Measurements from ENCODE around the gene GART. TPM values are rescaled to one million over a fixed set of nuclear protein-coding genes. Genes with fewer than 3 reads are reported as not detected.
A peak's percentile ranks its signal among the peaks of the same experiment; 100 is the strongest.

Gene GART
- total RNA-seq, 1 experiment from 2014 or later: 142 TPM

DNA sequence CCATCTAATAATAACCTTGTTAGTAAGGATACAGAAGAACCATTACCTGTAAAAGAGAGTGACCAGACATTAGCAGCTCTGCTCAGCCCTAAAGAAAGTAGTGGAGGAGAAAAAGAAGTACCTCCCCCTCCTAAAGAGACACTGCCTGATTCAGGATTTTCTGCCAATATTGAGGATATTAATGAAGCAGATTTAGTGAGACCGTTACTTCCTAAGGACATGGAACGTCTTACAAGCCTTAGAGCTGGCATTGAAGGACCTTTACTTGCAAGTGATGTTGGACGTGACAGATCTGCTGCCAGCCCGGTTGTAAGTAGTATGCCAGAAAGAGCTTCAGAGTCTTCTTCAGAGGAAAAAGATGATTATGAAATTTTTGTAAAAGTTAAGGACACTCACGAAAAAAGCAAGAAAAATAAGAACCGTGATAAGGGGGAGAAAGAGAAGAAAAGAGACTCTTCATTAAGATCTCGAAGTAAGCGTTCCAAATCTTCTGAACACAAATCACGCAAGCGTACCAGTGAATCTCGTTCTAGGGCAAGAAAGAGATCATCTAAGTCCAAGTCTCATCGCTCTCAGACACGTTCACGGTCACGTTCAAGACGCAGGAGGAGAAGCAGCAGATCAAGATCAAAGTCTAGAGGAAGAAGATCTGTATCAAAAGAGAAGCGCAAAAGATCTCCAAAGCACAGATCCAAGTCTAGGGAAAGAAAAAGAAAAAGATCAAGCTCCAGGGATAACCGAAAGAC is 12.5 kb upstream of the GART start:
- DNase-seq (no peak), ATAC-seq (no peak)
- Histone ChIP-seq H3K27ac (ENCODE audit: low read length) (no peak overlapping the region), H3K4me1 (ENCODE audit: insufficient read depth, low read length) (no peaks in the 10 kb centered on the region), H3K4me3 (ENCODE audit: low read length) (no peak overlapping the region), H3K9ac (ENCODE audit: low read length) (no peak overlapping the region), H3K4me2 (ENCODE audit: low read length) (no peak overlapping the region), H3K9me3 (ENCODE audit: low read length) (no peaks in the 10 kb centered on the region), H3K9me2 (replicated peaks; ENCODE audit: low read length) (no peaks in the 10 kb centered on the region), H3F3A (ENCODE audit: low read length, unreplicated experiment) (no peaks in the 10 kb centered on the region), H2AFZ (ENCODE audit: low read length) (no peak overlapping the region), H3K36me3 (ENCODE audit: low read depth, low read length) (peaks cover 91% of the 10 kb centered on the region), H4K20me1 (ENCODE audit: low read length) (peaks cover 93% of the 10 kb centered on the region), H3K79me2 (ENCODE audit: low read length) (peaks cover 99% of the 10 kb centered on the region), H3K27me3 (ENCODE audit: low read length) (no peaks in the 10 kb centered on the region)
- POLR2A ChIA-PET (ENCODE audit: unreplicated experiment): no interaction called here
- intact Hi-C loops (cut with micrococcal nuclease): no loop called here
- CTCF ChIA-PET: no interaction called here
- TF ChIP-seq EZH2phosphoT487 (IDR thresholded peaks at IDR 0.05; ENCODE audit: borderline replicate concordance, low read length) (no peak), EZH2 (IDR thresholded peaks at IDR 0.05; ENCODE audit: low read length, unreplicated experiment) (no peak)
- TF ChIP-seq, protein P1, sequence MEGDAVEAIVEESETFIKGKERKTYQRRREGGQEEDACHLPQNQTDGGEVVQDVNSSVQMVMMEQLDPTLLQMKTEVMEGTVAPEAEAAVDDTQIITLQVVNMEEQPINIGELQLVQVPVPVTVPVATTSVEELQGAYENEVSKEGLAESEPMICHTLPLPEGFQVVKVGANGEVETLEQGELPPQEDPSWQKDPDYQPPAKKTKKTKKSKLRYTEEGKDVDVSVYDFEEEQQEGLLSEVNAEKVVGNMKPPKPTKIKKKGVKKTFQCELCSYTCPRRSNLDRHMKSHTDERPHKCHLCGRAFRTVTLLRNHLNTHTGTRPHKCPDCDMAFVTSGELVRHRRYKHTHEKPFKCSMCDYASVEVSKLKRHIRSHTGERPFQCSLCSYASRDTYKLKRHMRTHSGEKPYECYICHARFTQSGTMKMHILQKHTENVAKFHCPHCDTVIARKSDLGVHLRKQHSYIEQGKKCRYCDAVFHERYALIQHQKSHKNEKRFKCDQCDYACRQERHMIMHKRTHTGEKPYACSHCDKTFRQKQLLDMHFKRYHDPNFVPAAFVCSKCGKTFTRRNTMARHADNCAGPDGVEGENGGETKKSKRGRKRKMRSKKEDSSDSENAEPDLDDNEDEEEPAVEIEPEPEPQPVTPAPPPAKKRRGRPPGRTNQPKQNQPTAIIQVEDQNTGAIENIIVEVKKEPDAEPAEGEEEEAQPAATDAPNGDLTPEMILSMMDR (conservative IDR thresholded peaks at IDR 0.05; ENCODE audit: low read depth, low read length): no peak
- BruUV-seq (replicated peaks): TSS peak; percentile 9

DNA sequence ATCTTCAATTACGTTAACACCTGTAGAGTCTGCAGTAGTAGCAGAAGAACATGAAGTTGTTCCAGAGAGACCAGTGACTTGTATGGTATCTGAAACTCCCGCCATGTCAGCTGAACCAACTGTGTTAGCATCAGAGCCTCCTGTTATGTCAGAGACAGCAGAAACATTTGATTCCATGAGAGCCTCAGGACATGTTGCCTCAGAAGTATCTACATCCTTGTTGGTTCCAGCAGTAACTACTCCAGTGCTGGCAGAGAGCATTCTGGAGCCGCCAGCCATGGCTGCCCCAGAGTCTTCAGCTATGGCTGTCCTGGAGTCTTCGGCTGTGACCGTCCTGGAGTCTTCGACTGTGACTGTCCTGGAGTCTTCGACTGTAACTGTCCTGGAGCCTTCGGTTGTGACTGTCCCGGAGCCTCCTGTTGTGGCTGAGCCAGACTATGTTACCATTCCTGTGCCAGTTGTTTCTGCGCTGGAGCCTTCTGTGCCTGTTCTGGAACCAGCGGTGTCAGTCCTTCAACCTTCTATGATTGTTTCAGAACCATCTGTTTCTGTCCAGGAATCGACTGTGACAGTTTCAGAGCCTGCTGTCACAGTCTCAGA is 11.2 kb upstream of the GART start:
- Histone ChIP-seq H3K9me2 (replicated peaks; ENCODE audit: low read length) (no peaks in the 10 kb centered on the region), H3K4me3 (ENCODE audit: low read length) (no peak overlapping the region), H3K4me2 (ENCODE audit: low read length) (no peak overlapping the region), H2AFZ (ENCODE audit: low read length) (no peak overlapping the region), H3F3A (ENCODE audit: low read length, unreplicated experiment) (no peaks in the 10 kb centered on the region), H3K36me3 (ENCODE audit: low read depth, low read length) (peaks cover 90% of the 10 kb centered on the region), H3K4me1 (ENCODE audit: insufficient read depth, low read length) (no peaks in the 10 kb centered on the region), H3K27ac (ENCODE audit: low read length) (no peak overlapping the region), H4K20me1 (ENCODE audit: low read length) (peaks cover 95% of the 10 kb centered on the region), H3K9ac (ENCODE audit: low read length) (no peak overlapping the region), H3K79me2 (ENCODE audit: low read length) (peaks cover 99% of the 10 kb centered on the region), H3K9me3 (ENCODE audit: low read length) (no peaks in the 10 kb centered on the region), H3K27me3 (ENCODE audit: low read length) (no peaks in the 10 kb centered on the region)
- intact Hi-C loops (cut with micrococcal nuclease): no loop called here
- no TSS peak for BruUV-seq (replicated peaks)
- CTCF ChIA-PET: no interaction called here
- TF ChIP-seq, protein P1 (conservative IDR thresholded peaks at IDR 0.05; ENCODE audit: low read depth, low read length): no peak
- TF ChIP-seq EZH2 (IDR thresholded peaks at IDR 0.05; ENCODE audit: low read length, unreplicated experiment): no peak
- TF ChIP-seq EZH2phosphoT487 (IDR thresholded peaks at IDR 0.05; ENCODE audit: borderline replicate concordance, low read length): no peak
- POLR2A ChIA-PET (ENCODE audit: unreplicated experiment): no interaction called here
- DNase-seq (no peak), ATAC-seq (no peak; the same call in 1 of the 2 replicates)

Data from PC-3 (cell line).